ENCODE data around the gene VTI1A. TPM values are rescaled to one million over a fixed set of nuclear protein-coding genes. Genes with fewer than 3 reads are reported as not detected.

VTI1A gene
- total and polyA plus RNA-seq, 2 experiments from 2014 or later = 20.4 to 39.8 TPM

DNA sequence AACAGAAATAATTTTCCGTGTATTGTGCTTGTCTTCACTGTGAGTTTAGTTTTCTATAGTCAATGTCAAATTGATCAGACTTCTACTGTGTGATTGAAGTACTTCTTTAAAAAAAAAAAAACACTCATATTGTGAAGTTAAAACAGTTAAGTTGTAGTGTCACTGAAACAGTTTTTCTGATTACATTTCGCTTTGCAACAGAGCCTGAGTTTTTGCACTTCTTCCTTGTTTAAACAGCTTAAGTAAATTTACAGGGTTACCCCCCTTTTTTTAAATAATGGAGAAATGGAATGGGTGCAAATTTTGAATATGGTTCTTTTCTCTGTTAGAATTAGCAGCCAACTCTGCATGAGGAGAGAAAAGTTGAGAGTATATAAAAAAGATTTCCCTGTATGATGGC is 117.3 kb downstream of the VTI1A start:
- H3K4me1 ChIP-seq (ENCODE audit: insufficient read depth) = no peaks in the 10 kb centered on the region
- H4K20me1 ChIP-seq (ENCODE audit: insufficient read depth, poor library complexity, severe bottlenecking) = no peaks in the 10 kb centered on the region
- H3K27ac ChIP-seq = no peak overlapping the region
- no peaks in the 10 kb centered on the region for H3K27me3 ChIP-seq
- H3K4me2 ChIP-seq = no peak overlapping the region
- 79% methylated on average over 2 of the region's 2 CpGs for WGBS (ENCODE audit: low lambda C conversion rate, missing lambda C conversion rate)
- H3K4me3 ChIP-seq = no peak overlapping the region
- DNase-seq (ENCODE audit: low spot score) = no peak
- peaks cover 4% of the 10 kb centered on the region for H3K79me2 ChIP-seq
- H2AFZ ChIP-seq = no peak overlapping the region
- no peaks in the 10 kb centered on the region for H3K9me3 ChIP-seq (ENCODE audit: low read depth)
- TF ChIP-seq EZH2 (IDR thresholded peaks at IDR 0.05; ENCODE audit: borderline replicate concordance) = no peak
- TF ChIP-seq EZH2phosphoT487 (IDR thresholded peaks at IDR 0.05; ENCODE audit: low read depth, severe bottlenecking, unreplicated experiment) = no peak
- TF ChIP-seq, protein P1, sequence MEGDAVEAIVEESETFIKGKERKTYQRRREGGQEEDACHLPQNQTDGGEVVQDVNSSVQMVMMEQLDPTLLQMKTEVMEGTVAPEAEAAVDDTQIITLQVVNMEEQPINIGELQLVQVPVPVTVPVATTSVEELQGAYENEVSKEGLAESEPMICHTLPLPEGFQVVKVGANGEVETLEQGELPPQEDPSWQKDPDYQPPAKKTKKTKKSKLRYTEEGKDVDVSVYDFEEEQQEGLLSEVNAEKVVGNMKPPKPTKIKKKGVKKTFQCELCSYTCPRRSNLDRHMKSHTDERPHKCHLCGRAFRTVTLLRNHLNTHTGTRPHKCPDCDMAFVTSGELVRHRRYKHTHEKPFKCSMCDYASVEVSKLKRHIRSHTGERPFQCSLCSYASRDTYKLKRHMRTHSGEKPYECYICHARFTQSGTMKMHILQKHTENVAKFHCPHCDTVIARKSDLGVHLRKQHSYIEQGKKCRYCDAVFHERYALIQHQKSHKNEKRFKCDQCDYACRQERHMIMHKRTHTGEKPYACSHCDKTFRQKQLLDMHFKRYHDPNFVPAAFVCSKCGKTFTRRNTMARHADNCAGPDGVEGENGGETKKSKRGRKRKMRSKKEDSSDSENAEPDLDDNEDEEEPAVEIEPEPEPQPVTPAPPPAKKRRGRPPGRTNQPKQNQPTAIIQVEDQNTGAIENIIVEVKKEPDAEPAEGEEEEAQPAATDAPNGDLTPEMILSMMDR (IDR thresholded peaks at IDR 0.05; ENCODE audit: poor library complexity) = no peak
- no peaks in the 10 kb centered on the region for H3K9me2 ChIP-seq (replicated peaks; ENCODE audit: insufficient read depth)
- no peaks in the 10 kb centered on the region for H3K36me3 ChIP-seq (replicated peaks; ENCODE audit: insufficient read depth, low read depth)

DNA sequence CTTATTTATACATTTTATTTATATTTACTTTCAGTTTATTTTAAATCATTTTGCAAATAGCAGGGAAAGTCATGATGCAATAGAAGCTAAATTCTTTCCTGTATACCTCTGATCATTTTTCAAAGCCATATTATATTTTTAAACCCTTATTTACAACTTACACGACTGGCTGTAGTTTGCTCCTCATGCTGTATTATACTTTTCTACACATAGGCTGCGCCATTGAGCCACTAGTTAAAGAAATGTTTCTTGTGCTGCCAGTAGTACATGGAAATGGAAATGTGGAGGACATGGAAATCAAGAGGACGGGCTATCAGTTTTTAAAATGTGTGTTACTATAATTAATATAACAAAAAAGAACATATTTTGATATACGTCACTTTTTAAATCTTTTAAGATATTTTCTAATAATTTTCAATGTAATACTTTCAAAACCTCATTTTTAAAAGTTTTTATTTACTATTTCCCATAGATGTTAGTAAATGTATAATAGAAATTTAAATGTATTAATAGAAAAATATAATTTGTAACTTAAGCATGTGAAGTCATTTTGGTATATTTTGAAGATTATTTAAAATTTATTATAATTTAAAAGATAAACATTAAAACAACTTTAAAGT is 118.5 kb downstream of the VTI1A start:
- DNase-seq (ENCODE audit: low spot score) = peak; percentile 81
- no peaks in the 10 kb centered on the region for H3K9me3 ChIP-seq (ENCODE audit: low read depth)
- H3K4me1 ChIP-seq (ENCODE audit: insufficient read depth) = no peaks in the 10 kb centered on the region
- H3K27me3 ChIP-seq = no peaks in the 10 kb centered on the region
- H3K4me2 ChIP-seq = no peak overlapping the region
- H3K4me3 ChIP-seq = no peak overlapping the region
- H3K36me3 ChIP-seq (replicated peaks; ENCODE audit: insufficient read depth, low read depth) = no peaks in the 10 kb centered on the region
- TF ChIP-seq, protein P1 (IDR thresholded peaks at IDR 0.05; ENCODE audit: poor library complexity) = peak; percentile 82
- TF ChIP-seq EZH2phosphoT487 (IDR thresholded peaks at IDR 0.05; ENCODE audit: low read depth, severe bottlenecking, unreplicated experiment) = no peak
- 22% methylated on average over 4 of the region's 4 CpGs for WGBS (ENCODE audit: low lambda C conversion rate, missing lambda C conversion rate)
- H2AFZ ChIP-seq = no peak overlapping the region
- no peak overlapping the region for H3K27ac ChIP-seq
- H3K79me2 ChIP-seq = peaks cover 4% of the 10 kb centered on the region
- no peaks in the 10 kb centered on the region for H4K20me1 ChIP-seq (ENCODE audit: insufficient read depth, poor library complexity, severe bottlenecking)
- no peaks in the 10 kb centered on the region for H3K9me2 ChIP-seq (replicated peaks; ENCODE audit: insufficient read depth)

DNA sequence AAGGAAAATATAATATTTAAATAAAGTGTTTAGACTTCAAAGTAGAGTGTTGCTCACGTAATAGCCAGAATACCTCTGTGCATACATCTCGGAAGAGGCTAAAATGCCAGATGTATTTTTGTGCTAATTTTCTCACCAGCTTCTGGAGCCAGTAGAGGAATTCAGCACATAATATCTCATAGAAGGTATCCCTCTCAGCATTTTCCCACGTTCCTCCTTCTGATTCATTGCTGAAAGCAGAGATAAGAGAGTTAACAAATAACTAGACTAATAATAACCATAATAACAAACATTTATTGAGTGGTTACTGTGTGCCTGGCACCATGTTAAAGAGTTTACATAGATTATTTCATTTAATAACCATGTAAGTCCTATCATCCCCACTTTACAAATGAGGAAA is 123.6 kb downstream of the VTI1A start:
- whole genome bisulfite sequencing (ENCODE audit: low lambda C conversion rate, missing lambda C conversion rate) = 77% methylated on average over 3 of the region's 3 CpGs
- Histone ChIP-seq H3K9me3 (ENCODE audit: low read depth) (no peaks in the 10 kb centered on the region), H3K4me3 (no peak overlapping the region), H3K79me2 (peaks cover 4% of the 10 kb centered on the region), H3K9me2 (replicated peaks; ENCODE audit: insufficient read depth) (no peaks in the 10 kb centered on the region), H3K27me3 (no peaks in the 10 kb centered on the region), H3K27ac (no peak overlapping the region), H3K36me3 (replicated peaks; ENCODE audit: insufficient read depth, low read depth) (no peaks in the 10 kb centered on the region), H4K20me1 (ENCODE audit: insufficient read depth, poor library complexity, severe bottlenecking) (no peaks in the 10 kb centered on the region), H3K4me2 (no peak overlapping the region), H2AFZ (no peak overlapping the region), H3K4me1 (ENCODE audit: insufficient read depth) (no peaks in the 10 kb centered on the region)
- no peak for DNase-seq (ENCODE audit: low spot score)
- TF ChIP-seq, protein P1 (IDR thresholded peaks at IDR 0.05; ENCODE audit: poor library complexity) = no peak
- no peak for TF ChIP-seq EZH2 (IDR thresholded peaks at IDR 0.05; ENCODE audit: borderline replicate concordance)
- TF ChIP-seq EZH2phosphoT487 (IDR thresholded peaks at IDR 0.05; ENCODE audit: low read depth, severe bottlenecking, unreplicated experiment) = no peak
